Measurements from ENCODE around the gene LENG8.

- TF ChIP-seq CTCF (conservative IDR thresholded peaks at IDR 0.05; ENCODE audit: low read depth, low read length): no peak
- TF ChIP-seq RFX5 (IDR thresholded peaks at IDR 0.05; ENCODE audit: low read depth, low read length): no peak
- no peak for TF ChIP-seq BHLHE40 (IDR thresholded peaks at IDR 0.05; ENCODE audit: low read depth, low read length)
- TF ChIP-seq USF2 (IDR thresholded peaks at IDR 0.05; ENCODE audit: low read depth, low read length): no peak
- TF ChIP-seq CEBPB (IDR thresholded peaks at IDR 0.05; ENCODE audit: low read depth, low read length): no peak
- TF ChIP-seq POLR2A (IDR thresholded peaks at IDR 0.05; ENCODE audit: low read depth, low read length): no peak
- TF ChIP-seq MAZ (IDR thresholded peaks at IDR 0.05; ENCODE audit: borderline replicate concordance, low read depth, low read length): no peak
Observed at GRCh38 chr19:54400913-54401312, 48.1 kb upstream of the LENG8 start.

Data from IMR-90 (cell line).